Measurements from ENCODE around the gene C11orf21.

The C11orf21 gene

DNA sequence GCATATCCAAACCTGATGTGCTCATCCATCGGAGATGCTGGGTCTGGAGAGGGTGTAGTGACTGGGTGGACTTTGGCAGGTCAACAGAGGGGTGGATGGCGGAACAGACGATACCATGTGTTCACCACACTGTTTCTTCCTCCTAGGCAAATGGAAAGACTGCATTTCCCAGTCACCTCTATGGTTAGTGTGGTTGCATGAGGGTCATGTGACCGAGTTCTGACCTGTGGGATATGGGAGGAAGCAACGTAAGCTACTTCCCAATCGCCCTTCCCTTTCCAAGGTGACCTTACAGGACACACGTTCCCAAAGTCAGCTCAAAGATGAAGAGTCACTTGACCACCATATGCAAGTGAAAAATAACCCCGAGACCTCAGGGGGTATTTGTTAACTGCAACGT is 27.8 kb upstream of the C11orf21 start:
- DNase-seq (ENCODE audit: low spot score) = no peak
- ChIA-PET POLR2A (ENCODE audit: low non-redundant PET) (no interaction called here), CTCF (no interaction called here)
- no peak overlapping the region for H3K27ac ChIP-seq
- TF ChIP-seq, protein P1, sequence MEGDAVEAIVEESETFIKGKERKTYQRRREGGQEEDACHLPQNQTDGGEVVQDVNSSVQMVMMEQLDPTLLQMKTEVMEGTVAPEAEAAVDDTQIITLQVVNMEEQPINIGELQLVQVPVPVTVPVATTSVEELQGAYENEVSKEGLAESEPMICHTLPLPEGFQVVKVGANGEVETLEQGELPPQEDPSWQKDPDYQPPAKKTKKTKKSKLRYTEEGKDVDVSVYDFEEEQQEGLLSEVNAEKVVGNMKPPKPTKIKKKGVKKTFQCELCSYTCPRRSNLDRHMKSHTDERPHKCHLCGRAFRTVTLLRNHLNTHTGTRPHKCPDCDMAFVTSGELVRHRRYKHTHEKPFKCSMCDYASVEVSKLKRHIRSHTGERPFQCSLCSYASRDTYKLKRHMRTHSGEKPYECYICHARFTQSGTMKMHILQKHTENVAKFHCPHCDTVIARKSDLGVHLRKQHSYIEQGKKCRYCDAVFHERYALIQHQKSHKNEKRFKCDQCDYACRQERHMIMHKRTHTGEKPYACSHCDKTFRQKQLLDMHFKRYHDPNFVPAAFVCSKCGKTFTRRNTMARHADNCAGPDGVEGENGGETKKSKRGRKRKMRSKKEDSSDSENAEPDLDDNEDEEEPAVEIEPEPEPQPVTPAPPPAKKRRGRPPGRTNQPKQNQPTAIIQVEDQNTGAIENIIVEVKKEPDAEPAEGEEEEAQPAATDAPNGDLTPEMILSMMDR (conservative IDR thresholded peaks at IDR 0.05; ENCODE audit: low read depth) = no peak

DNA sequence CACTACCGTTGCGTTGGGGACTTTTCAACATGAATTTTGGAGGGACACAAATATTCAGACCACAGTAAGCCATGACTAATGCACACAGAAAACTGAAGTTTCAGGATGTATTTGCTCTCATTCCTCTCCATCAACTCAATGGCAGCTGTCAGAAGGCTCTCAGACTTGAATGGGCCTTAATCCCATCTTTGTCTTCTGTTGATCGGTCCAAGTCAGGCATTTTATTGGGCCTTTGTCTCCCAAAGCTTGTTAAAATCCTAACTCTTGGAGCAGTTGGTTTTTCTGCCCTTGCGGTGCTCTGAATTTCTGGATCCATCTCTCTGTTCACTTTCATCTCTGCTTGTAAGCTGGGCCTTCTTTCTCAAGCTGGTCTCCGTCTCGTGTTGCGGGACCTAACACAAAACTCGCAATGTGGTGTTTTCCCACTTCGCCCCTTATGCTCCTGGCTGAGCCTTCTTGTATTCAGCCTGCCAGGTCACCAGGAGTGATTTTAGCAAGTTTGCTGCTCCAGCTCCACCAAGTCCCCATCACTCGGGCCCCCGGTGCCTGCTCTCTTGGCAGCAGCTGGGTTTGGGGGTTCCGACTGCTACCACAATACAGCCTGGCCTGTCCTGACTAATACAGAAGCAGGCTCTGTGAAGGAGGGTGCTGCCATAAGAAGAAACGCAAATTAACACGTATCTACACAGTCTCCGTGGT is 27.1 kb upstream of the C11orf21 start:
- TF ChIP-seq, protein P1 (conservative IDR thresholded peaks at IDR 0.05; ENCODE audit: low read depth) = no peak
- DNase-seq (ENCODE audit: low spot score) = no peak
- CTCF ChIA-PET = interaction anchor here (0.6 to 0.7 kb wide), 2 partner anchors 444 to 699 kb away, joined by 3 to 5 read pairs; partner anchors contain the start of gene KRTAP5-5
- no peak overlapping the region for H3K27ac ChIP-seq
- POLR2A ChIA-PET (ENCODE audit: low non-redundant PET) = no interaction called here

DNA sequence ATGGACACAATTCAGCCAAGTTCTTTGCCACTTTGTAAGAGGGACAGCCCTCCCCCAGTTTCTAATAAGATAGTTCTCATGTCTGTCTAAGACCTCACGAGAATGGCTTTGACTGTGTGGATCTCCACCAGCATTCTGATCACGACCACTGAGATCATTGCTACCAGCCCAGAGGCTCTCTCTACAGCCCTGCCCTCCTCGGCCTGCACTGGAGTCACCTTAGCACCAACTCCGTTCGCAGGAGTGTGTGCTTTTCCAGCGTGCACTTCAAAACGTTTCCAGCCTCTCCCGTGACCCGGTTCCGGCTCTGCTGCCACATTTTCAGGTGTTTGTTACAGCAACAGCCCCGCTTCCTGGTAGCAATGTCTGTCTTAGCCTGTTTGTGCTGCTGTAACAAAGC is 26.3 kb upstream of the C11orf21 start:
- TF ChIP-seq, protein P1 (conservative IDR thresholded peaks at IDR 0.05; ENCODE audit: low read depth) = no peak
- ChIA-PET CTCF (no interaction called here), POLR2A (ENCODE audit: low non-redundant PET) (no interaction called here)
- H3K27ac ChIP-seq = no peak overlapping the region
- no peak for DNase-seq (ENCODE audit: low spot score)

DNA sequence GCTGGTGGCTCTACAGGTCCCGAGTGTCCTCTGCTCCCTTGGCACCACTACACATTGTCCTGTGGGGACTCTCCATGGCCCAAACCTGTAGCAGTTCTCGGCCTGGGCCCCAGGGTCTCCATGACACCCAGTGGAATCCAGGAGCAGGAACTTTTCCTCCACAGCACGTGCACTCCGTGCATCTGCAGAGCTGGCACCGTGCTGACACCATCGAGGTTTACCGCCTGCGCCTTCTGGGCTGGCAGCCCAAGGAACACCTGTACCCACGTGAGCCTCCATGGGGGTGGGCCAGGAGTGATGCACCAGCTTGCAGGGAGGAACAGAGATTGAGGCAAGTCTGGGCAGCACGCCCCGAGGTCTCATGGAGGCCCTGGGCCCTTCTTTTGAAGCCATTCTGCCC is 25.3 kb upstream of the C11orf21 start:
- DNase-seq (ENCODE audit: low spot score) = no peak
- CTCF ChIA-PET = no interaction called here
- no peak overlapping the region for H3K27ac ChIP-seq
- TF ChIP-seq, protein P1 (conservative IDR thresholded peaks at IDR 0.05; ENCODE audit: low read depth) = no peak
- POLR2A ChIA-PET (ENCODE audit: low non-redundant PET) = no interaction called here

DNA sequence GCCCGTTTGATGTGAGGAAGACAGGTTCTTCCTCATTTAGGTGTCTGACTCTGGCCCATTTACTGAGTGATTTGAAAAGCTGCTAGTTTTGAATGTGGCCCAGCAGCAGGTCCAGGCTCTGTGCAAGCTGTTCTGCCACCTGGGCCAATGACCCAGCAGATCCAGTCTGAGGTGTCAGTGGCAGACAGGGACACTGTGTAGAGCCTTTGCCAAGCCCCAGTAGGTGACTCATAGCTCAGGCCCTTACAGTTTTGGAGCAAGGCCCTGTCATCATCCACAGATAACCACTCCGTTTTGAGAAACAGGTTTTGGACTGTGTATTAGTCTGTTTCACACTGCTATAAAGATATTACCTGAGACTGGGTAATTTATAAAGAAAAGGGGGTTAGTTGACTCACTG is 24.0 kb upstream of the C11orf21 start:
- ChIA-PET CTCF (interaction anchor here (0.7 to 1.0 kb wide), 2 partner anchors 21 to 233 kb away, joined by 3 read pairs; no protein-coding TSS in a partner anchor), POLR2A (ENCODE audit: low non-redundant PET) (no interaction called here)
- TF ChIP-seq, protein P1 (conservative IDR thresholded peaks at IDR 0.05; ENCODE audit: low read depth) = no peak
- no peak overlapping the region for H3K27ac ChIP-seq
- peak; percentile 48 for DNase-seq (ENCODE audit: low spot score)

DNA sequence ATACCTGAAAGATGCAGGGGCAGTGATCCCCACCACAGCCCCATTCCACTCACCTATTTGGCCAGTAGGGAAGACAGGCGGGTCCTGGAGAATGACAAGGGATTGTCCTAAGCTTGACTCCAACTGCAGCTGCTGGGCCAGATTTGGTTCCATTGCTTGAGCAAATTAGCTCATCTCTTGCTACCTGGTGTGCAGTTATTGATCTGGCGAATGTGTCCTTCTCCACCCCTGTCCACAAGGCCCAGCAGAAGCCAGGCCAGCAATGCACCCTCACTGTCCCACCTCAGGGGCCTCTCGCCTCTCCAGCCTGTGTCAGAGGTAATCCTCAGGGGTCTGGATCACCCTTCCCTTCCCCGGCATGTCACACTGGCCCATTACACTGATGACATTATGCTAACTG is 23.4 kb upstream of the C11orf21 start:
- CTCF ChIA-PET = interaction anchor here (0.7 to 1.0 kb wide), 2 partner anchors 20 to 232 kb away, joined by 3 read pairs; no protein-coding TSS in a partner anchor
- no peak overlapping the region for H3K27ac ChIP-seq
- TF ChIP-seq, protein P1 (conservative IDR thresholded peaks at IDR 0.05; ENCODE audit: low read depth) = no peak
- POLR2A ChIA-PET (ENCODE audit: low non-redundant PET) = no interaction called here
- DNase-seq (ENCODE audit: low spot score) = no peak

All from RWPE1 (cell line).